ENCODE data around the gene PPP1R14D.

PPP1R14D gene

DNA sequence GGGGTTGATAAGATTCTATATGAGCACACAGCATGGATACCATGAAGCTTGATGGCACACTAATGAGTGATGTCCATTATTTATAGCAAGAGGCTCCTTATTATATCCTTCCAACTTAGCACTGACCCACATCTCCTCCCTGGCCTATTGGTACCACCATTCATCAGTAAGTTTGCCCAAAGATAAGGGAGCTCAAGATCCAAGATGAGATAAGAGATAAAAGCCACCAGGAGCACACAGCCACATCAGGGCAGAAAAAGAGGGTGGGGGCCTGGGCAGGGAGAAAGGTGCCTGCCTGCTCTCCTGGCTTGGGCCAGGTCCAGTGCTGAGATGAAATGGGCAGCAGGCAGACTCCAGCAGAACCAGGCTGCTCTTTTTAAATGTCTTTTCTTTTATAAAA lies 4.4 kb upstream of the PPP1R14D start:
- Histone ChIP-seq H3K9me3 (no peaks in the 10 kb centered on the region), H3K4me3 (no peak overlapping the region), H3K27ac (no peak overlapping the region), H3K27me3 (no peaks in the 10 kb centered on the region), H3K36me3 (no peaks in the 10 kb centered on the region), H3K4me1 (no peaks in the 10 kb centered on the region)
- TF ChIP-seq, protein P1, sequence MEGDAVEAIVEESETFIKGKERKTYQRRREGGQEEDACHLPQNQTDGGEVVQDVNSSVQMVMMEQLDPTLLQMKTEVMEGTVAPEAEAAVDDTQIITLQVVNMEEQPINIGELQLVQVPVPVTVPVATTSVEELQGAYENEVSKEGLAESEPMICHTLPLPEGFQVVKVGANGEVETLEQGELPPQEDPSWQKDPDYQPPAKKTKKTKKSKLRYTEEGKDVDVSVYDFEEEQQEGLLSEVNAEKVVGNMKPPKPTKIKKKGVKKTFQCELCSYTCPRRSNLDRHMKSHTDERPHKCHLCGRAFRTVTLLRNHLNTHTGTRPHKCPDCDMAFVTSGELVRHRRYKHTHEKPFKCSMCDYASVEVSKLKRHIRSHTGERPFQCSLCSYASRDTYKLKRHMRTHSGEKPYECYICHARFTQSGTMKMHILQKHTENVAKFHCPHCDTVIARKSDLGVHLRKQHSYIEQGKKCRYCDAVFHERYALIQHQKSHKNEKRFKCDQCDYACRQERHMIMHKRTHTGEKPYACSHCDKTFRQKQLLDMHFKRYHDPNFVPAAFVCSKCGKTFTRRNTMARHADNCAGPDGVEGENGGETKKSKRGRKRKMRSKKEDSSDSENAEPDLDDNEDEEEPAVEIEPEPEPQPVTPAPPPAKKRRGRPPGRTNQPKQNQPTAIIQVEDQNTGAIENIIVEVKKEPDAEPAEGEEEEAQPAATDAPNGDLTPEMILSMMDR (IDR thresholded peaks at IDR 0.05) = no peak
- intact Hi-C loops (cut with DNase I; ENCODE audit: low total_unique reads) = no loop called here
- DNase-seq = no peak

DNA sequence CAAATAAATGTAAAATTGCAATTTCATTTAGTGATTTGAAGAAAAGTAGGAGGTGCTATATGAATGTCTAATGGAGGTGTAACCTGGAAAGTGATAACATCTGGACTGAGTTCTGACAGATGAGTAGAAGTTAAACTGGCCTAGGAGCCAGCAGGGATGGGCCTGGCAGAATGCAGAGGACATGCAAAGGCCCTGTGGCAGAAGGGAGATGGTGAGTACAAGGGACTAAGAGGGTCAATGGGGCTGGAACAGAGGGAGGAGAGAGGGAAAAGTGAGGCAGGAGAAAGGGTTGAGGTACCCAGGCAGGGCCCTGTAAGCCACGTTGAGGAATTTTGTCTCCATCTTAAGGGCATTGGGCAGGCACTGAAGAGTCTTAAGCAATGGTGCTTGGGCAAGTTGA lies 3.4 kb upstream of the PPP1R14D start:
- DNase-seq = no peak
- no peak overlapping the region for H3K27ac ChIP-seq
- TF ChIP-seq, protein P1 (IDR thresholded peaks at IDR 0.05) = no peak
- H3K4me3 ChIP-seq = no peak overlapping the region
- no peaks in the 10 kb centered on the region for H3K36me3 ChIP-seq
- peaks cover 0 to 3% of the 10 kb centered on the region in 2 donors for H3K27me3 ChIP-seq
- H3K4me1 ChIP-seq = no peaks in the 10 kb centered on the region
- intact Hi-C loops (cut with DNase I; ENCODE audit: low total_unique reads) = no loop called here
- no peaks in the 10 kb centered on the region for H3K9me3 ChIP-seq

DNA sequence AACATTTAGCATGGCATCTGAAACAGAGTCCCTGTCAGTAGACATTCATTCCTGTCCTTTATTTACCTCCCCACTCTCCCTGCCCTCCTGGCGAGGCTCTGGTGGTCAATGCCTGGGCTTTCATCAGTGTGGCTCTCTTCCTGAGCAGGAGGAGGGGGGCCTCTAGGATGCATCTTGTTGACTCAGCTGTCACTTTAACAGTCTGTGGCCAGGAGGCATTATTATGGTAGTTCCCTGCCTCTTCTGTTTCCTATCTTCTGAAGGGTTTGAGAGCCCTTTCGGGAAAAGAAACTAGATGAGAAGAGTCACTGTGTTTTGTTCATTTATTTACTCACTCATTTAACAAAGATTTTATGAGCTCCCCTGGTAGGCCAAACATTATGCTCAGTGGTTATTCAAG lies 2.4 kb upstream of the PPP1R14D start:
- Histone ChIP-seq H3K4me1 (no peaks in the 10 kb centered on the region), H3K27me3 (peaks cover 0 to 3% of the 10 kb centered on the region in 2 donors), H3K36me3 (no peaks in the 10 kb centered on the region), H3K27ac (no peak overlapping the region), H3K4me3 (no peak overlapping the region), H3K9me3 (no peaks in the 10 kb centered on the region)
- no peak for DNase-seq
- TF ChIP-seq, protein P1 (IDR thresholded peaks at IDR 0.05) = no peak
- intact Hi-C loops (cut with DNase I; ENCODE audit: low total_unique reads) = no loop called here

DNA sequence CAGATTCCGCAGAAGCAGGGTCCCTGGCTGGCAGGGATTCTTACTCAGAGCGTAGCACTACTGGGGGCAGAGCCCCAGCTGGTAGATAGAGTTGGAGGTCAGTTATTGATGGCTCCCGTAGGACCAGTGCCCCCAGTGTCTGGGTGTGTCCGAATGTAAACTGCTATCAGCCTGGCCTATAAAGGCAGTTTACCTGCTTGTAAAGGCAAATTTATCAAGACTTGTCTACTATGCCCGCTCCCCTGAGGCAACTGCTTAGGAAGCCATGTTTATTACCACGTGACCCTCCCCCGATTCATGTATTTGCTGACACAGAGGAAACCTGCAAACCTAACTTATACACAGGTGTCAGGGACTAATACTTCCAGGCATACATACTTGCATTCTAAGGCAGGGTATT lies 607 bp upstream of the PPP1R14D start:
- TF ChIP-seq, protein P1 (IDR thresholded peaks at IDR 0.05) = no peak
- Histone ChIP-seq H3K4me3 (no peak overlapping the region), H3K27ac (no peak overlapping the region), H3K4me1 (no peaks in the 10 kb centered on the region), H3K9me3 (no peaks in the 10 kb centered on the region), H3K36me3 (no peaks in the 10 kb centered on the region), H3K27me3 (peaks cover 0 to 6% of the 10 kb centered on the region in 2 donors)
- DNase-seq = no peak
- intact Hi-C loops (cut with DNase I; ENCODE audit: low total_unique reads) = no loop called here

DNA sequence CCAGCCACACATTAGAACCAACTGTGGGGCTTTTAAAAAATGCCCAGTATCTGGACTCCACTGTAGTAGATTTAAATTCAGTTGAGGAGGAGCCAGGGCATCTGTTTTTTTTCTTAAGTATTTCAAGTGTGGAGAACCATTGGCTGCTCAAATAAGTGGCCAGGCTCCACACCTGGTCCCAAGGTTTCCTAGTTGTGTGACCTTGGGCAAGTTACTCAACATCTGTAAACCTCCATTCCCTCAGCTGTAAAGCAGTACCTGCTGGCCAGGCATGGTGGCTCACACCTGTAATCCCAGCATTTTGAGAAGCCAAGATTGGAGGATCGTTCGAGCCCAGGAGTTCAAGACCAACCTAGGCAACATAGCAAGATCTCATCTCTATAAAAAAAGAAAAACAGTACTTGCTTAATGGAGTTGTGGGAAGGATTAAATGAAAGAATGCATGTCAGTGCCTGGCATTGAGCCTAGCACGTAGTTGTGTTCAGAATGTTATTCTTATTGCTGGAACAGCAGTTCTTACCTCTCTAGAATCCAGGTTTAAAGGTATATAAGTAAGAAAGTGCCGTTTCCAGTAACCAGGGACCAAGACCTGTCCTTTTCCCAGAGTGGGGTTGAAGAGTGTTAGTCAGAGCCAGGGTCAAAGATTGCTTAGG lies 2.0 kb downstream of the PPP1R14D start:
- Histone ChIP-seq H3K36me3 (no peaks in the 10 kb centered on the region), H3K27ac (no peak overlapping the region), H3K9me3 (no peaks in the 10 kb centered on the region), H3K4me3 (no peak overlapping the region), H3K4me1 (no peaks in the 10 kb centered on the region), H3K27me3 (peaks cover 0 to 6% of the 10 kb centered on the region in 2 donors)
- TF ChIP-seq, protein P1 (IDR thresholded peaks at IDR 0.05) = no peak
- no peak for DNase-seq
- intact Hi-C loops (cut with DNase I; ENCODE audit: low total_unique reads) = no loop called here

All from tibial artery (tissue), 4 donors.